H1 (cell line): ENCODE measurements around the gene PRR22. TPM values are rescaled to one million over a fixed set of nuclear protein-coding genes. Genes with fewer than 3 reads are reported as not detected.

ENCODE experiments used
- CTCF ChIA-PET: fragments of 300-600 bp; sonication (Branson Sonifier 250); formaldehyde crosslinking; loops from one replicate; lab custom pipeline; 2021; ENCODE audit not compliant: partially characterized antibody; lab: Charles Lee
- POLR2A ChIA-PET: fragments of 300-600 bp; sonication (Branson Sonifier 250); formaldehyde crosslinking; loops from one replicate; lab custom pipeline; 2021; ENCODE audit warnings: inconsistent platforms; ENCODE audit not compliant: partially characterized antibody; lab: Charles Lee
- DNase-seq, 2 experiments: peaks; one replicate each; pipeline versions ENCODE4 v3.0.0 to v3.0.0-alpha.2; 2010 to 2022; ENCODE audit warnings: low spot score in 2 of 2, low read depth in 1 of 2, mixed read lengths in 1 of 2
- FAIRE-seq: peaks from 2 replicates; lab custom pipeline; 2011; peaks lifted over from hg19 to GRCh38; lab: Jason Lieb, UNC
- H2AFZ ChIP-seq: 2 replicates; pipeline ENCODE4 v1.8.1; 2012; ENCODE audit warnings: low read length, inconsistent platforms
- H2AK5ac ChIP-seq: 2 replicates; pipeline ENCODE4 v1.6.1; 2013; ENCODE audit warnings: low read depth, low read length
- H2BK120ac ChIP-seq: replicated peaks from 2 replicates; pipeline ENCODE3; 2013; ENCODE audit warnings: low read depth, low read length, inconsistent platforms
- H2BK12ac ChIP-seq: 2 replicates; pipeline ENCODE4 v1.6.1; 2013; ENCODE audit warnings: low read depth, low read length
- H2BK15ac ChIP-seq: 2 replicates; pipeline ENCODE4 v1.6.1; 2013; ENCODE audit warnings: low read length
- H2BK20ac ChIP-seq: 2 replicates; pipeline ENCODE4 v1.6.1; 2013; ENCODE audit warnings: low read length
- H2BK5ac ChIP-seq: 2 replicates; pipeline ENCODE4 v1.6.1; 2013; ENCODE audit warnings: low read depth, low read length
- H3K14ac ChIP-seq: 2 replicates; pipeline ENCODE4 v1.6.1; 2013; ENCODE audit warnings: inconsistent platforms; ENCODE audit not compliant: insufficient read length
- H3K18ac ChIP-seq: 2 replicates; pipeline ENCODE4 v1.6.1; 2013; ENCODE audit warnings: low read length; ENCODE audit errors: extremely low read depth
- H3K23ac ChIP-seq: 2 replicates; pipeline ENCODE4 v1.6.1; 2013; ENCODE audit warnings: inconsistent platforms; ENCODE audit not compliant: insufficient read length
- H3K23me2 ChIP-seq: 2 replicates; pipeline ENCODE4 v1.6.1; 2013; ENCODE audit warnings: low read depth, low read length
- H3K27ac ChIP-seq: 2 replicates; pipeline ENCODE4 v1.6.1; 2011; ENCODE audit warnings: low read depth, low read length, inconsistent platforms
- H3K27me3 ChIP-seq, 4 experiments: replicated peaks in 1 of 4; 1 replicate in 1 of 4; 2 replicates in 3 of 4; pipeline versions ENCODE4 v1.6.1 to v1.8.1; 2011 to 2013; ENCODE audit warnings: low read length in 3 of 4, mild to moderate bottlenecking in 3 of 4, inconsistent platforms in 2 of 4, mixed read lengths in 2 of 4, moderate library complexity in 1 of 4; ENCODE audit not compliant: control insufficient read depth in 3 of 4, insufficient read depth in 3 of 4; ENCODE audit errors: extremely low read depth in 1 of 4
- H3K36me3 ChIP-seq, 4 experiments: 2 replicates each; pipeline versions ENCODE4 v1.6.1 to v1.8.1; 2011 to 2013; ENCODE audit warnings: mild to moderate bottlenecking in 4 of 4, low read length in 3 of 4, moderate library complexity in 2 of 4, control low read depth in 1 of 4, inconsistent platforms in 1 of 4; ENCODE audit not compliant: insufficient read depth in 4 of 4, control insufficient read depth in 2 of 4
- H3K4ac ChIP-seq: replicated peaks from 2 replicates; pipeline ENCODE3; 2013; ENCODE audit warnings: low read length, low read depth, mixed read lengths, inconsistent platforms; ENCODE audit not compliant: insufficient read length
- H3K4me1 ChIP-seq, 4 experiments: replicated peaks in 1 of 4; 1 replicate in 1 of 4; 2 replicates in 3 of 4; pipeline versions ENCODE4 v1.6.1 to v1.8.1; 2011 to 2013; ENCODE audit warnings: low read length in 3 of 4, inconsistent platforms in 2 of 4, mixed read lengths in 1 of 4; ENCODE audit not compliant: insufficient read depth in 4 of 4, control insufficient read depth in 3 of 4
- H3K4me2 ChIP-seq, 2 experiments: 2 replicates each; pipeline versions ENCODE4 v1.6.1 to v1.8.1; 2011 to 2013; ENCODE audit warnings: low read depth in 2 of 2, low read length in 2 of 2, control low read depth in 1 of 2, inconsistent platforms in 1 of 2, mild to moderate bottlenecking in 1 of 2; ENCODE audit not compliant: insufficient read depth in 1 of 2
- H3K4me3 ChIP-seq, 4 experiments: fragments of 200-600, 300-600 bp in 1 of 4; sonication (generic), shearing (Covaris generic), sonication (Bioruptor Twin) in 1 of 4; 2 replicates each; pipeline versions ENCODE4 v1.5.1 to v1.8.1; 2011 to 2016; ENCODE audit warnings: low read length in 4 of 4, low read depth in 3 of 4, control low read depth in 2 of 4, inconsistent platforms in 2 of 4, mild to moderate bottlenecking in 2 of 4, mixed read lengths in 1 of 4, moderate library complexity in 1 of 4; ENCODE audit not compliant: insufficient read depth in 2 of 4; ENCODE audit errors: extremely low read depth in 1 of 4
- H3K56ac ChIP-seq: replicated peaks from 2 replicates; pipeline ENCODE3; 2013; ENCODE audit warnings: low read depth, mild to moderate bottlenecking, mixed read lengths, low read length, inconsistent platforms; ENCODE audit not compliant: insufficient read length
- H3K79me1 ChIP-seq: 2 replicates; pipeline ENCODE4 v1.6.1; 2013; ENCODE audit warnings: low read depth, low read length, control low read depth
- H3K79me2 ChIP-seq, 2 experiments: 2 replicates each; pipeline versions ENCODE4 v1.6.1 to v1.8.1; 2012 to 2013; ENCODE audit warnings: low read length in 2 of 2, mild to moderate bottlenecking in 2 of 2, inconsistent platforms in 1 of 2; ENCODE audit not compliant: insufficient read depth in 2 of 2, control insufficient read depth in 1 of 2
- H3K9ac ChIP-seq, 4 experiments: replicated peaks in 1 of 4; 1 replicate in 1 of 4; 2 replicates in 3 of 4; pipeline versions ENCODE4 v1.6.1 to v1.8.1; 2011 to 2013; ENCODE audit warnings: low read depth in 3 of 4, low read length in 3 of 4, control low read depth in 2 of 4, mild to moderate bottlenecking in 2 of 4, moderate library complexity in 2 of 4, inconsistent platforms in 1 of 4; ENCODE audit errors: extremely low read depth in 1 of 4
- H3K9me3 ChIP-seq, 2 experiments: 2 replicates each; pipeline versions ENCODE4 v1.6.1 to v1.8.1; 2012 to 2013; ENCODE audit warnings: mild to moderate bottlenecking in 2 of 2, moderate library complexity in 2 of 2, control low read depth in 1 of 2, inconsistent platforms in 1 of 2, low read depth in 1 of 2, low read length in 1 of 2, mixed read lengths in 1 of 2; ENCODE audit not compliant: insufficient read depth in 2 of 2
- H4K20me1 ChIP-seq, 2 experiments: replicated peaks in 1 of 2; 2 replicates each; pipeline versions ENCODE3 to v1.8.1; 2011 to 2013; ENCODE audit warnings: inconsistent platforms in 2 of 2, low read length in 2 of 2, mild to moderate bottlenecking in 1 of 2; ENCODE audit not compliant: insufficient read depth in 2 of 2, control insufficient read depth in 1 of 2
- H4K5ac ChIP-seq: 2 replicates; pipeline ENCODE4 v1.6.1; 2013; ENCODE audit warnings: low read length, low read depth, mixed read lengths, inconsistent platforms; ENCODE audit not compliant: insufficient read length
- H4K8ac ChIP-seq: 2 replicates; pipeline ENCODE4 v1.8.0; 2013; ENCODE audit warnings: mild to moderate bottlenecking, moderate library complexity, low read length, inconsistent platforms; ENCODE audit not compliant: insufficient read depth; ENCODE audit errors: extremely low read depth
- H4K91ac ChIP-seq: replicated peaks from 2 replicates; pipeline ENCODE3; 2013; ENCODE audit warnings: low read length, mixed read lengths, inconsistent platforms; ENCODE audit not compliant: insufficient read length
- HDAC2 ChIP-seq, 2 experiments: fragments of 300-600 bp in 1 of 2; sonication (generic) in 1 of 2; IDR thresholded peaks; 2 replicates each; pipeline ENCODE4 v1.6.1; 2011 to 2012; ENCODE audit warnings: low read depth in 2 of 2, low read length in 2 of 2, mild to moderate bottlenecking in 2 of 2, moderate library complexity in 2 of 2, borderline replicate concordance in 1 of 2, inconsistent platforms in 1 of 2
- KDM4A ChIP-seq: IDR thresholded peaks from one replicate; pipeline ENCODE4 v1.7.1; 2012; ENCODE audit warnings: low read depth, mild to moderate bottlenecking, moderate library complexity, low read length, inconsistent platforms; ENCODE audit not compliant: severe bottlenecking
- TBP ChIP-seq: IDR thresholded peaks from 2 replicates; pipeline ENCODE4 v1.6.1; 2011; ENCODE audit warnings: low read depth, low read length, improper control_type of control experiment
- WGBS, 2 experiments: shearing (Covaris generic) in 1 of 2; methylation state at CpG; one replicate each; pipeline versions ENCODE4 v1.1.6 to v1.1.7; 2013 to 2015; ENCODE audit warnings: low lambda C conversion rate in 2 of 2, mixed read lengths in 2 of 2, inconsistent platforms in 1 of 2, low coverage in 1 of 2, missing lambda C conversion rate in 1 of 2; ENCODE audit not compliant: insufficient replicate concordance in 2 of 2, insufficient coverage in 1 of 2, insufficient read length in 1 of 2; ENCODE audit errors: extremely low coverage in 1 of 2, missing lambda C conversion rate in 1 of 2; 5-methylcytosine and 5-hydroxymethylcytosine counted together
- polyA plus RNA-seq, 7 experiments: library from polyadenylated mRNA; depleted of rRNA in 3 of 7; stranded (reverse) in 5 of 7; unstranded in 2 of 7; fragments of >200 nt in 5 of 7; fragments of 200-250 nt in 2 of 7; gene quantifications; 1 replicate in 5 of 7; 2 replicates in 1 of 7; 4 replicates in 1 of 7; pipeline versions ENCODE4 v1.2.1 to v1.2.3, GENCODE V29; 2011 to 2013; ENCODE audit warnings: missing spikeins in 2 of 7, mixed read lengths in 2 of 7
- total RNA-seq: library from RNA; stranded (reverse); fragmentation: NEBNext Ultra II Directional; extraction: Animal tissue kit (Norgen Biotek cat#: 25700); gene quantifications from 2 replicates; pipeline ENCODE4 v1.2.1, GENCODE V29; 2021

PRR22 gene
- total and polyA plus RNA-seq, 2 of the 8 experiments (the other 6 are each of a cell fraction or from before 2014, with no cell fraction given) = 1.9 to 2.1 TPM

DNA sequence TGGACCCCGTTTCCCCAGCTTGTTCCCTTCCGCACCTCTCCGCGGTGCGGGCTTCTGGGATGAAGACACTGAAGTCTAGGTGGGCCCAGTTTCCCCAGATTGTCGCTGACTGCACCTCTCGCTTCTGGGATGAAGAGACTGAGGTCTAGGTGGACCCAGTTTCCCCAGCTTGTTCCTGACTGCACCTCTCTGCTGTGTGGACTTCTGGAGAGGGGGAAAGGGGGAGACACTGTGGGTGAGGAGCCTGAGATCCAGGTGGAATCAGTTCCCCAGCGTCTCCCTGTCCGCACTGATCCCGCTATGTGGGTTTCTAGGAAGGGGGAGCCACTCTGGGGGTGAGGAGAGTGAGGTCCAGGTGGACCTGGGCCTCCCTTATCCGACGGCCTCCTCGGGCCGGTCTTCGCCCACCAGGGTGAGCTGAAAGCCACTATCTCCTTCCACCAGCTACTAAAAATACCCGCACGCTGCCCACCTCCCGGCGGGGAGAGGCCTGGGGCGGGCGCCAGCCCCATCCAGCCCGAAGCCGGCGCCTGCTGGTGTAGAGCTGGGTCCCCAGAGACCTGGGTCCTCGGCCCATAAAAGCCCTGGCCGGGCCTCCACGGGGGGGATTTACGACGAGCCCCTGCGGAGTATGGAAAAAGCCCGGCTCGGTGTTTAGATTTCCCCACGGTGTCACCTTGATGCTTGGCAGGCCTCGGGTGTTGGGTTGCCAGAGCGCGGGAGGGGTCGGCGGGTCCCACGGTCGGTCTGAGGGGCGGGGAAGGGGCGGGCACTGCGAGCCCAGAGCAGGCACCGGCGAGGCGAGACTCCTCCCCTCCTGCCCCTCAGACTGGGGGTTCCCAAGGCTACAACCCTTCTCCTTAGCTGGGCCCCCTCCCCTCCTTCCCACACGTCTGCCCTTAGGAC lies 44.4 kb upstream of the PRR22 start:
- H4K5ac ChIP-seq = peak overlapping the region; percentile 88
- H3K4me1 ChIP-seq = peaks cover 0 to 8% (median 6%) of the 10 kb centered on the region in 4 experiments; a peak in 6 of 7 replicates
- H3K14ac ChIP-seq = no peak overlapping the region
- H2BK15ac ChIP-seq = no peak overlapping the region; the same call in 1 of the 2 replicates
- FAIRE-seq = no peak
- H3K79me2 ChIP-seq = no peaks in the 10 kb centered on the region
- H3K18ac ChIP-seq = peak overlapping the region; percentile 60; the same call in 1 of the 2 replicates
- ChIA-PET CTCF (interaction anchor here (0.6 to 7.8 kb wide), 11 partner anchors 11 to 114 kb away, joined by 3 to 58 read pairs (median 5); partner anchors contain the start of genes FUT6, NDUFA11, NRTN and VMAC), POLR2A (interaction anchor here (0.6 to 5.9 kb wide), 47 partner anchors 9 to 1101 kb away, joined by 3 to 43 read pairs (median 5); partner anchors contain the start of genes FUT3, NDUFA11, NRTN and PRR22)
- peaks cover 0 to 2% of the 10 kb centered on the region in 2 experiments for H4K20me1 ChIP-seq
- H3K4me2 ChIP-seq = peak overlapping the region; percentile 92 to 99
- peak overlapping the region; percentile 93; the same call in 1 of the 2 replicates for H2AK5ac ChIP-seq
- H3K4me3 ChIP-seq = peak overlapping the region; percentile 72 to 89 (median 76)
- H3K4ac ChIP-seq = peak overlapping the region; percentile 88
- H3K9me3 ChIP-seq = no peaks in the 10 kb centered on the region
- no peaks in the 10 kb centered on the region; a peak in 1 of 7 replicates for H3K27me3 ChIP-seq
- peak overlapping the region; percentile 45 to 94 (median 92) for H3K9ac ChIP-seq
- H4K91ac ChIP-seq = peak overlapping the region; percentile 83
- H3K23me2 ChIP-seq = peaks cover 12% of the 10 kb centered on the region; the same call in 1 of the 2 replicates
- H2BK20ac ChIP-seq = no peak overlapping the region
- 9% methylated on average over 31 of the region's 47 CpGs; no CpG with 5 or more reads in 1 of the 2 experiments for WGBS, 2 experiments
- peak overlapping the region; percentile 83 for H3K56ac ChIP-seq
- no peak overlapping the region for H3K23ac ChIP-seq
- peak overlapping the region; percentile 88 for H3K27ac ChIP-seq
- H4K8ac ChIP-seq = peak overlapping the region; percentile 97
- H3K36me3 ChIP-seq = no peaks in the 10 kb centered on the region
- peak overlapping the region; percentile 91; the same call in 1 of the 2 replicates for H2BK5ac ChIP-seq
- DNase-seq = peak in 1 of 2 experiments; percentile 70
- TF ChIP-seq TBP = no peak
- TF ChIP-seq HDAC2 (IDR thresholded peaks at IDR 0.05; ENCODE audit: borderline replicate concordance in 1 of 2, low read depth in 2 of 2, low read length in 2 of 2) = peak in 1 of 2 experiments; percentile 52; a peak in 1 of 4 replicates
- TF ChIP-seq KDM4A = peak; percentile 1
- TF ChIP-seq, all 59 proteins: peak for 2
- Histone ChIP-seq H2BK120ac (no peak overlapping the region), H2AFZ (peak overlapping the region; percentile 3; the same call in 1 of the 2 replicates), H3K79me1 (no peaks in the 10 kb centered on the region), H2BK12ac (no peak overlapping the region)
